ENCODE results near the gene TEAD1.

The TEAD1 gene

DNA sequence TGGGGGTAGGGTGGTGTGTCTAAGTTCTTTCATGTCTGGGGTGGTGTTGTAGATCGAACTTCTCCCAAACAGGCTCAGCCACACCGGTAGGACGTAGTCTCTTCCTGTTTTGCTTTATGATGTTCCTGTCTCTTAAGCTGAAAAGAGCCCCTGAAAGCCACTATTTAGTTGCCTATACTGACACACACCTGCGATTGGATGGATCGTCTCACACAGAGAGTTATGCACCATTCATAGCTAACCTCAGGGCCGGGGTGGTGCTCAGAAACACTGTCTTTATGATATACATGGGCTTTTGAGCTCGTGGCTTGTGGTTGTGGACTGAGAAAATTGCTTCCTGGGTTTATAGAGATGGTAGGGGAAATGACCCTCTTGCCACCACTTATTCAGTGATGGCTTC, 137.6 kb downstream of the TEAD1 start:
- DNase-seq (ENCODE audit: low spot score), result no peak

DNA sequence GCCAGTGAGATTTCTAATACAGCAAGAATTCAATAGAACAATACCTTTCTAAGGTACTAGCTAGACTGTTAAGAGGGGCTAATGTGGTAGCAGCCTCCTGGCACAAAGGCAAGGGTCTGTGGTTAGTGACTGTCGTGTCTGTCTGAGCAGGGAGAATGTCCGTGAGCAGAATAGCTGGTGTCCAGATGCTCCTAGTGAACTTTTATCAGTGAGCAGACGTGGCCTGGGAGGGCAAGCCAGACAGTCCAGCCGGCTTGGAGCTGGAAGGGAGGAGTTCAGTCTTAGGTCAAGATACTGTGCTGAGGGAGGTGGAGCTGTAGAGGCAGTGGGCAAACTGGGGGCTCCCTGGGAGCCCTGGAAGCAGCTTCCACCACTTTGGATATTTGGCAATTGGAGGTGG, 138.6 kb downstream of the TEAD1 start:
- no peak for DNase-seq (ENCODE audit: low spot score)

DNA sequence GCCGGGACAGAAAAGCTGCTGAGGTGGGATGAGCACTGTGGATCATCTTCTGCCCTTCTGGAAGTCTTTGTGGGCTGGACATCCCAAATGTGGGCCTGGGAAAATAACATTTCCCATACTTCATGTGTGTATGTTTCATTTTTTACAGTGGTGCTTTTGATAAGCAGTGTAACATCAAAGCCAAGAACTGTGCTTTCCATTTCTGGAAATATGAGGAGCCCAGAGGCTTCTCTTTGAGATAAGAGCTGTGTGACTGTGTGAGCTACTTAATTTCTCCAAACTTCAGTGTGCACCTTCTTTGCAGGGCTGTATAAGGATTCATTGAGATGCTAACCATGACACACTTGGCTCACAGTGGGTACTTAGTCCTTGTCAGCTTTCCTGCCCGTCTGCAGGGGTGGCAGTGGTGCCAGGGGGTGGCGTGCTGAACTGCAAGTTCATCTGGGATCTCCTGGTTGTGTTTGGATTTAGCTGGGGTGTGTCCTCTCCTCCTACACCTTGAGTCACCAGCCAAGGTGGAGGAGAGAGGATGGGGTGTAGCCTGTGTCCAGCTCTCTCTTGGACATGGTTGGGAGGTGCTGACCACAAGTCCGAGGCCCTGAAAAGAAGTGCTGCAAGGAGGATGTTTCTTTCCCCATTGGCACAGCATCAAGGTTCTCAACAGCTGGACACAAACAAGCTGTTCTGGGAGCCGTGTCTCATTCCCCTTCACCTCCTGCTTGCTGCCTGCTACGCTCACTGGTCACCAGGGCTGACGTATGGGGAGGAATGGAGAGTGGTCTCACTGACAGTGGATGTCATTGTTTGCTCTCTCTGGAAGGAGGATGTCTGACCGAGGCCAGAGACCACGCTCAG, 139.4 kb downstream of the TEAD1 start:
- no peak for DNase-seq (ENCODE audit: low spot score)

DNA sequence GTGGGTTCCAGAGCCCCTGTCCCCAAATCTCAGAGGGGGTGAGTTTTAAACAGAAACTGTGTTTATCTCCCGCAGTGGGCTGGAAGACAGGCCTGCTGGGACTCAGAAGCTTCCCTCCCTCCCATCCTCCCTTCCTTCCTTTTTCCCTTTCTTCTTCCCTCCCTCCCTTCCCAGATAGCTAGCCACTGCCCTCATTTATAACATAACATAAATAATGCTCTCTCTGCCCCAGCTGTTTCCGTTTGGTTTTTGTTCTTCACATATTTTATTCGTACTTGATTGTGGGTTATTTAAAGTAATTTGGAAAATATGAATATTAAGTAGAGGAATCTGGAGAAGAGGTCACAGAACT, 140.9 kb downstream of the TEAD1 start:
- DNase-seq (ENCODE audit: low spot score), result no peak

DNA sequence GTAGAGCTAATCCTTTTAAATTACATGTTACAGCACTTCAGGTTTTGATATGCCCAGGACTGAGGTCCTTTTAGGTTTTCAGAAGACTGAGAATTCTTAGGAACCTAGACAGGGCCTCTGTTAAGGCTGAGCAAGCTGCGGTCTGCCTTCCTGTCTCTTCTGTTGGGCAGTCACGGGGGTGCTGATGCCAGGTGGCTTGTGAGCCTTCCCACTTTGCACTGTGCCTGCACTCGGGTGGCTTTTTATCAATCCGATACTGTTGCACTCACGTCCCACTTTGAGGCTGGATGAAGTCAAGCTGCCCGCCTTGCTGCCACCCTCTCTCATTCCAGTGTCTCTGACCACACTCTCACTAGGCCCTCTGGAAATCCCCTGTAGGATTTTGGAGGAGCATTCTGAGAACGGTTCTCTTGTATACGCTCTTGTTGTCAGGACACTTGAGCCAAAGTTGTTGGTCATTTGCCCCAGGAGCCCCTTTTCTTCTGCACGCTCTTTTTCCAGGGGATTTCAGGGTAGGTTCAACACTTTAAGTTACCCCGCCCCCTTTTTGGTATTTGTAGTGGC, 141.8 kb downstream of the TEAD1 start:
- DNase-seq (ENCODE audit: low spot score), result no peak

DNA sequence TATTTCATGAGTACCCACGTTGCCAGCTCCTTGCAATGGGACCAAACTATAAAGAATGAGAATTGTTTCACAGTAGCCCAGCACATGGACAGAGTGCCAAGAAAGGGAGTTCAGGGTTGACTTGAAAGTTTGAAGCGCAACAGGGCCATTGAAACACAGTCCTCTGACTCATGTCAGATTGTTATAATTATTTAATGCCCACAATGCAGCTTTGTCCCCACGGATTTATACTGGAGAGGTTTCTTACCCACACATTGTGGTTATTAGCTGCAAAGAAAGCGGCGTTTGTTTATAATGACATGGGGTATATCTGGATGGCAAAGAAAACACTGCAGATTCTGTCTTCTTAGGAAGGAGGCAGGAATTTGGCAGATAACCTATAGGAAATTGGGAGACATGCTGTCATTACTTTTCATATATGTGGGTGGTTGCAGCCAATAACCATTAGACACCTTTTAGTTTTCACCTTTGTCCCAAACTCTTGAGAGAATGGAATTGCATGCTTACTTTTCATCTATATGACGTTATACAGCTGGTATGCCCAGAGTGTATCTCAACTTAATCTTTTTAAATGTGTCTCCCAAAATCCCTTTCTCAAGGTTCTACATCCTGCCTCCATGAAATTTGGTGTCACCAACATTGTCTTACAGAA, 143.6 kb downstream of the TEAD1 start:
- peak; percentile 58 for DNase-seq (ENCODE audit: low spot score)

DNA sequence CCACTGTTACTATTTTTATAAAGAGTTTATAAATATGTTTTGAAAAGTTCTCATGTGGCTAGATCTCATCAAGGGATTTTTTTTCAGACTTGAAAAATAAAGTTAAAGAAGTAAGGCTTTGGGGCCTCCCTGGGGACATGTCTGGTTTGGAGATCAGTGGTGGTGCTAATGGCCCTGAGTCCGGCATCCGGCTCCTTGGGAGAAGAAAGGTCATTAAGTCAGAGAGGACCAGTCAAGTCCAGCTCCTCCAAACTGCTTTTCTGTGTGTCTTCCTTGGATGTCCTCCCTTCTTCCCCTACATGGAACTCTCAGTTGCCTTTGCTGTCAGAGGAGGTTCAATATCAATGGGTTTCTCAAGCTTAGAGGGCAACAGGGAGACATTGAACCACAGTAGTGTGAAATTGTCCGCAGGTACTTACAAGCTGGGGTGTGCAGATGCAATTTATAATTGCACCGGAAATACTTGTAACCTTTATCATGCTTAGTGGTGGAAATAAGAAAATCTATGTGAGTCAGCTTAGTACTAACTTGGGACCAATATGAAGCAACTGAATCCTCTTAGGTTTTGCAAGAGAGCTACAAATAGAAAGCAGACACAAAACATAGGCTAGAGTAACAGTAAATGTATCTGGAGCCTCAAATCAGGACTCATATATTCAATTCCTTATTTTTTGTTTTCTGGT, 144.3 kb downstream of the TEAD1 start:
- no peak for DNase-seq (ENCODE audit: low spot score)

DNA sequence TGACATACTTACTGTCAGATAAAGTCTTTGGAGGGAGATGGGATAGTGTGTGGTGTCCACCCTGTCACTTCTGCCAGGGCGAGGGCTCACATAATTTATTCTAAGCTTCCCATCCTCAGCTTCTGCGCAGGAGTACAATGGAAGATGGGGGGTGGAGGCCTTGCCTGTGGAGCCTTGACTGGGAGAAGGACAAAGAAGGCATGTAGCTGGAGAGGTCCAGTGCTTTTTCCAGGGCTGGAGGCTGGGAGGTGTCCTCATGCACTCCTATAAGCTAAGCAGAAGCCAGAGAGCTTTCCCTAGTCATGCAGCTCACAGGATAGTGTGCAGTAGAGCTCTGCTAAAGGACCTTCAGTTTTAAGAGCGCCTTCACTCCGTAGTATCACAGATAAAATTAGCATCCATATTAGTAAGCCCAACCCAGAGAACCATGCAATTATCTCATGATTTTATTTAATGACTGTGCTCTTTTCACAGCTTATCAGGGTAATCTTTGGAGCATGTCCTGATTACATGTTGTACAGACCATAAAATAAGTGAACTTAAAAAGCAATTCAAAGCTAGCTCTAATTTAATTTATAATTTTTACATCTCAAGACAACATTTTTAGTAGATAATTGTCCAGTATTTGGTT, 148.3 kb downstream of the TEAD1 start:
- DNase-seq (ENCODE audit: low spot score), result no peak

DNA sequence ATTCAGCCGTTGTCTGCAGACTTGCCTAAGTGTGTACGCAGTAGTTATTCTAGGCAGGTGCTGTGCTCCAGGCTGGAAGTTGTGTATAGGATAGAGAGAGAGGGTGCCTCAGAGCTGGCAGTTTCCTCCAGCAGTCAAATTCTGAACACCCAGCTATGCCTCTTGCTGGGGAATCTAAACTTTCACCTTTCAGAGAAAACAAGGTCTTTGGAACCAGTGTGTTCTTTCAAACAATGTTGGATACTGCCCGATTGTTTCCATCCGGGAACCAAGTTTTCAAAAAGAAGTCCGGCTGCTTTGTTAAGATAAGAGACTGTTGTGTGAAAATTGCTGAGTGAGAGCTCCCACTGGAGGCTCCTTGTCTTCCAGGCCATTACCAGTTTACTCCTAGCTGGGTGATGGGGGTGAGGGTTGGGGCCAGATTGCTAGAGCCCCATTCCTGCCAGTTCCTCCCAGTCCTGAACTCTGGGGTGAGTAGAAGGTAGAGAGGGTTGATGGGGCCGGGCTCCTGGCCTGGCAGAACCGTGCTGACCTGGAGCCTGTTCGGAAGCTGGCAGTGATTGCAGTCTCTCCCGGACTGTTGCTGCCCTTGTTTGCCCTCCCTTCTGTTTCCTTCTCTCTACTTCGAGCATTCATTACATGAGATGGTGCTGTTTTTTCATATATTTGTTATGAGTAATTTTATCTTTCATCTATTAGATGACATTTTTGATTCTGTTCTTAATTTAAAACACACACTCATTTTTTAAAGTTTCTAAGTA, 150.2 kb downstream of the TEAD1 start:
- peak; percentile 26 for DNase-seq (ENCODE audit: low spot score)

DNA sequence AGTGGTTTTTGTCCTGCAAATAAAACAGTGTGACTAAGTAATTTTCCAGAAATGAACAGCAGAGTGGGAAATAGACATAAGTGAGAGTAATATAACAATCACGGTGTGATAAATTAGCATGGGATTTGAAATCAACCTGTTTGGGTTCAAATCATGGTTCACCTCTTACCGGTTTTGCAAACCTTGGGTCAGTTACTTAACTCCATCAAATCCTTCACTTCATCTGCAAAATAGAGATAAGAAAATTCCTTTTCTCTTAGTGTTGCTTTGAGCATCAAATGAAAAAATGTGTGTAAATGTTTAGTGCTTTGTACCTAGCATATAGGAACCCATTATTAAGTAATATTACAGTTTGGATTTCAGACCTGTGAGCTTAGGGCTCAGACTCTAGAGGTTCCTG, 152.2 kb downstream of the TEAD1 start:
- DNase-seq (ENCODE audit: low spot score), result no peak

DNA sequence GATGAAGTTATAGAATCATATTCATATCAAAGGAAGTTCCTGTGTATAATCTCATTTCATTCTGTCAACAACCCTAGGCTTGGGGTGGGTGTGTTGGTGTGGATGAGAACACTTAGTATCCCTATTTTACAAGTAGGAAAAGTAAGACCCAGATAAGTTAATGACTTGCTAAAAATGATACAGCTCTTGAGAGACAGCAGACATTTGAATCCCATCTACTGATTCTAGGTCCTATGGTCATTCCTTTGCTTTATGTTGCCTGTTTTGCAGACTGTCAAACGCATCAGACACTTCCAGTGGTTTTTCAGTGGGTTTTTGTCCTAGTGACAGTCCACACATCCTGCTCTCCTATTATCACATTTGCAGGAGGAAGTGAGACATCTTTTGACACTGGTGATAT, 153.1 kb downstream of the TEAD1 start:
- DNase-seq (ENCODE audit: low spot score), result no peak

DNA sequence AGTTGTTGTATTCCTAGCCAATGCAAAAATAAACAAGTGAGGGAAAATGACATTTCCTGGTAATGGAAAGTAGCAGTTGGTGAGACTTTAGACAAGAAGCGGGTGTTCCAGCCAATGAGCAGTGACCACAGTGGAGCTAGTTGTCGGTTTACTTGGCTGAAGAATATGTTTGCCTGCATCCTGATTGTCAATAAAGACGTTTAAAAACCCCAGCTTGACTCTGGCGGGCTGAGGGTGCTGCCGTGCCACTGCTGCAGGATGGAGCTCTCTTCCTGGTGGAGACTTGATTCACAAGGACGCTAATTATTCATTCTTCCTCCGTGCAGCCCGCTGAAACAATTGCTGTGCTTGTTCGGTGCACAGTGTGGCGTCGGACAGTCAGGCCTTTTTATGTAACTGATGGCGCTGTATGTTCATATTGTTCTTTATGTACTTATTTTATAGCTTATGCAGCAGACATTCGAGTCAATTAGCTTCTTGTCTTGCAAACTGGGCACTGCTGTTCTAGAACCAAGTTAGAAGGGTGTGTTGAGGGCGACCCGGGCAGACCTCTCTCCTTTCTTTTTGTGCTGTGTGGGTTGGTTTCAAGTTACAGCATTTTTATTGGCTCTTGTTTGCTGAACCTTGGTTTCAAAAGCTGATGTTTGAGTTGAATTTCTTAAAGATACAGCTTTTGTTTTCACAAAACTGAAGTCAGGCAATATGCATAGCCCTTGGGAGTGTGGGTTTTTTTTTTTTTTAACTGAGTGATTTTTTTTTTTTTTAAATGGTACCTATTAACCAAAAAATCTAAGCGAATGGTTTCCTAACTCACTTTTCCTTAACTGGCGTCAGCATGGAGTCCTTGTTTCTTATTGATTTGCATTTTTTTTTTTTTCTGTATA, 153.9 kb downstream of the TEAD1 start:
- peak; percentile 94 for DNase-seq (ENCODE audit: low spot score)

DNA sequence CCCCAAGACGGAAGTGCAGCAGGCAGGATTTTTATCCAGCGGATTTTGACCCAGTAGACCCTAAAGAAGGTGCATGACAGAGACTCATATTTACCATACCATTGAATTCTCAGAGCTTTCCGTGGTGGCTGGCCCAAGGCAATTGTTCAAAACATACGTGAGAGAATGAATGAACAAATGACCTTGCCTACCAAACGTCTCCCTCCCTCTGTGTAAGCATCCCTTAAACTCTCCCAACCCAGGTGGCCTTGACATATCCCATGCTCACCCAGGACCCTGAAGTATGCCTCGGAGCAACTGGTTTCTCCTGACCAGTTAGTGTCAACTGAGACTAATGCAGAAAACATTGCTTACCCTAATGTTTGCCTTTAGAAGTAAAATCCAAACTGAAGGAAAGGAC, 154.9 kb downstream of the TEAD1 start:
- no peak for DNase-seq (ENCODE audit: low spot score)

DNA sequence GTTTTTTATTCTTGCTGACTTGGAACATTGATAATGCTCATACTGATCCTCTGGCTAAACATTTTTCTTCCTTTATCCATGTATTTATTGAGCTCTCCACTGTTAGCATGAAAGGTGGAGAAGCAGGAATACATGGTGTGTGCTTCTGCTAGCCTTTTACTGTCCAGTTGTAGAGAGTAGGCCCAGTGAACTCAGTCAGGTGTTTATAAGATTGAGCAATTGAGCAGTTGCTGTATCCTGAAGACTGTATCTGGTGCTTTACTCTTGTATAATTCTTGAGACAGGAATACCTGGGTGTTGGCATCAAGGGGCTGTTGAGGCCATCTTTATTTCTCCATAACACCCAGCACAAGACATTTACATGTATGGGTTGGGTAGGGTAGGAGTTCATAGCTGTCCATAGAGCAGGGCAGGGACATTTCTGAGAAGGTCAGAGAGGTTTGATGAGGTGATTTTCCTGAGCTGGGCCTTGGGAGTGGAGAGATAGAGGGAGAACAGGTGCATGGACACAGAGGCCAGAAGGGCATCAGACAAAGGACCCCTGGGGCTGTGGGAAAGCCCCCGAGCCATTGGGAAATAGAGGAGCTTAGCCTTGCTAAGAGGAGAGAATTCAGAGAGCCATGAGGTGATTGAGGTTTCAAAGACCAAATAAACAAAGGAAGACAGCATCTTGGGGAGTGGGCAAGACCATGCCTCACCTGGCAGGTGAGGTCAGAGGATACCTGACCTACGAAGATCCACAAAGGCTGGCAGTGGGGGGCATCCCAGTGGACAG, 155.5 kb downstream of the TEAD1 start:
- no peak for DNase-seq (ENCODE audit: low spot score)

DNA sequence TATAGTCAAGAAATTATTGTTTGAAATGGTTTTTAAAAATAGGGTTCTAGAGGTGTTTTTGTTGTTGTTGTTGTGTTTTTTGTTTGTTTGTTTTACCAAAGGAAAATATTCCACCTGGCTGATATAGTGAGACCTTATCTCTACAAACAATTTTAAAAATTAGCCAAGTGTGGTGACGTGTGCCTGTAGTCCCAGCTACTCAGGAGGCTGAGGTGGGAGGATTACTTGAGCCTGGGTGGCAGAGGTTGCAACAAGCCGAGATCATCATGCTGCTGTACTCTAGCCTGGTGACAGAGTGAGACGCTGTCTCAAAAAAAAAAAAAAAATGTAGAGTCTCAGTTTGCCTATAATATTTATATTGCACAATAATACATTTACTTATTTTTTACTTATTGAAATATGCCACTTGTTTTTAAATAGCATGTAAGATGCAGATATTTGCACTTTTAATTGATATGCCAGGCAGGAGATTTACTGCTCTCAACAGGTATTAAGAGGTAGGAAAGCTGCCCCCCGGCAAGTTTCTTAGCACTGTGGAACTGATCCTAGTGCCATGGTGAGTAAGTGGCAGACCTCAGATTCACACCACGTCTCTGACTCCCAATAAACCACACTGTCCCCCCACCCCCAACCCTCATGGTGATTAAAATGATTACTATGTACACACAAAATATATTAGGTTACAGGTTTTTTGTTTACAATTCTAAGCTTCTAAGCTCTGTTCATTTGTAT, 157.4 kb downstream of the TEAD1 start:
- no peak for DNase-seq (ENCODE audit: low spot score)

DNA sequence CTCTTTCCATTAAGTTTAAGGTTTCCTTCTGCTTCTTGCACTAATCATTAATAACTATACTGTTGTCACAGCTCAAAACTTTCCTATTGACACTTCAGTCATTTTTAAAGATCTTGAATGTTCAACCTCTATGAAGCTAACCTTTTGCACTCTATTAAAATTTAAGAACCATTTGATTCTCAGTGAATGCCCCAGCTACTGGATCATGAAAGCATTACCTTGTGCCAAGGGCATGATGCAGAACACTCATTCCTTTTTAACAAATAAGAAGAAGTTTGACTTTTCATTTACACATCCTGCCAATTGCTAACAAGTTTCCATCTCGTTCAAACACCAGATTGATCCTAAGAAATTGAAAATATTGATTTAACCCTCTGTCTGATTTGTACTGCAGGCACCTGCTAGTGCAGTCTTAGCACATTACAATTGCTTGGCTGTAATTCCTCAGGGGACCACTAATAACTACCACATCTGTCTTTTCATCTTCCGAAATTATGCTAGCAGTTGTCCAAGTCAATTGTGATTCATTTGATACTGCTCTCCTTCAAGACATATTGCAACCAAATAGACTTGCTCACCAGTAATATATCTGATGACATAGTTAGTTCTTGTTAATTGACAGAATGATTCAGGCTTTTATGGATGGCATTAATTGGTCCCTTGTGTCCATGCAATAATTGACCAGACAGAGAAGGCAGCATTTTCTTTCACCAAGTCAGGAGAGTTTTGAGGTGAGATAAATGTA, 158.4 kb downstream of the TEAD1 start:
- no peak for DNase-seq (ENCODE audit: low spot score)

DNA sequence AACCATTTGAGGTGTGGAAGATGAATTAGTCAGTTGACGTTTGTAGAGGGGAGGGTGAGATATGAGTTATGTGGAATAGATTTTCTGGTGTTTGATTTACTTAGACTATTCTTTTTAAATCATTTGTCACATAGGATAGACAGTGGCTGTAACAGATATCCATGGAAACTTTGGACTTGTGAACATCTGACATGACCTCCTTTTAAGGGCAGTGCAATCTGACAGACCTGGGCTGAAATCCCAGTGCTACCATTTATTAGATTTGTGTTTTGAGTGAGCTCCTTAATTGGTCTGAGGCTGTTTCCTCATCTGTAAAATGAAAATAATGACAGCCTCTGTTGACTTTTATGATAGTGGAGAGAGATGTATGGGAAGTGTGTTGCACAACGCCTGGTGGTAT, 159.9 kb downstream of the TEAD1 start:
- DNase-seq (ENCODE audit: low spot score), result no peak

DNA sequence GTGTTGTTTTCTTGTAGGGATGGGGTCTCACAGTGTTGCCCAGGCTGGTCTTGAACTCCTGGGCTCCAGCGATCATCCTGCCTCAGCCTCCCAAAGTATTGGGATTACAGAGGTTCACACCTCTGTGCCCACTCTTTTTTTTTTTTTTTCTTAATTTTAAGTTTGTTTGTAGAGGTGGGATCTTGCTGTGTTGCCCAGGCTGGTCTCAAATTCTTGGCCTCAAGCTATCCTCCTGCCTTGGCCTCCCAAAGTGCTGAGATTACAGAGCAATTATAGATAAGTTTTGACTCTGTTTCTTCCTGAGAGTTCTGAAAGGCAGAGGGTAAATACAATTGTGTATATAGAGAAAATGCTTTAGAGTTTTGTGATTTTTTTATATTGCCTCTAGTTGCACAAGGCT, 160.4 kb downstream of the TEAD1 start:
- no peak for DNase-seq (ENCODE audit: low spot score)

Data from pons (tissue), 1 donor.